HepG2 (cell line): Measurements from ENCODE around the gene SSNA1. TPM values are rescaled to one million over a fixed set of nuclear protein-coding genes. Genes with fewer than 3 reads are reported as not detected.

Experiments
- ARNT2 ChIP-seq: sonication (generic); formaldehyde crosslinking; IDR thresholded peaks from 2 replicates; pipeline ENCODE4 v1.8.0; 2022; ENCODE audit warnings: mild to moderate bottlenecking, low read depth, missing genetic modification reagents, moderate library complexity
- ASH2L ChIP-seq: fragments of 300-600, 200-600 bp; sonication (generic); IDR thresholded peaks from 2 replicates; pipeline ENCODE4 v1.7.0; 2017; ENCODE audit warnings: low read depth, mild to moderate bottlenecking, moderate library complexity, mixed read lengths, low read length; ENCODE audit not compliant: insufficient read length
- CENPT ChIP-seq: sonication (generic); formaldehyde crosslinking; IDR thresholded peaks from 2 replicates; pipeline ENCODE4 v1.8.0; 2022; ENCODE audit warnings: low read depth, mild to moderate bottlenecking, moderate library complexity, missing genetic modification reagents
- ETS1 ChIP-seq: sonication (generic); formaldehyde crosslinking; IDR thresholded peaks from 2 replicates; pipeline ENCODE4 v1.4.0; 2020; ENCODE audit warnings: missing genetic modification reagents
- HOXA9 ChIP-seq: sonication (generic); formaldehyde crosslinking; IDR thresholded peaks from 2 replicates; pipeline ENCODE4 v1.8.1; 2022; ENCODE audit warnings: missing genetic modification reagents, mild to moderate bottlenecking, moderate library complexity, borderline replicate concordance
- MXD1 ChIP-seq: sonication (generic); formaldehyde crosslinking; IDR thresholded peaks from 2 replicates; pipeline ENCODE4 v1.4.0; 2020; ENCODE audit warnings: mild to moderate bottlenecking, missing genetic modification reagents
- RARA ChIP-seq: IDR thresholded peaks from 2 replicates; pipeline ENCODE4 v1.6.1; 2016; ENCODE audit warnings: missing genetic modification reagents, missing compliant biosample characterization
- REPIN1 ChIP-seq: sonication (generic); formaldehyde crosslinking; IDR thresholded peaks from 2 replicates; pipeline ENCODE4 v1.8.0; 2022; ENCODE audit warnings: missing genetic modification reagents, low read depth, mild to moderate bottlenecking, borderline replicate concordance
- THAP11 ChIP-seq: IDR thresholded peaks from 2 replicates; pipeline ENCODE4 v1.6.1; 2016; ENCODE audit warnings: missing biosample characterization, missing genetic modification reagents
- TMF1 ChIP-seq: sonication (generic); formaldehyde crosslinking; IDR thresholded peaks from 2 replicates; pipeline ENCODE4 v1.8.1; 2022; ENCODE audit warnings: low read depth, missing genetic modification reagents
- ZFP91 ChIP-seq: sonication (generic); formaldehyde crosslinking; IDR thresholded peaks from 2 replicates; pipeline ENCODE4 v1.9.0; 2022; ENCODE audit warnings: missing genetic modification reagents, mild to moderate bottlenecking, borderline replicate concordance
- ZNF512B ChIP-seq: sonication (generic); formaldehyde crosslinking; IDR thresholded peaks from 2 replicates; pipeline ENCODE4 v1.5.1; 2020; ENCODE audit warnings: missing genetic modification reagents, mild to moderate bottlenecking, borderline replicate concordance
- polyA plus RNA-seq, 8 experiments: library from polyadenylated mRNA; depleted of rRNA in 3 of 8; stranded (reverse) in 7 of 8; unstranded in 1 of 8; fragments of >200 nt; fragmentation: Illumina TruSeq in 4 of 8; extraction: Trizol in 4 of 8; gene quantifications; 2 replicates each; pipeline versions ENCODE4 v1.2.1 to v1.2.3, GENCODE V29; 2011 to 2016; ENCODE audit warnings: low read depth in 4 of 8, missing spikeins in 1 of 8, mixed read lengths in 1 of 8; ENCODE audit not compliant: insufficient read depth in 1 of 8
- total RNA-seq, 5 experiments: library from RNA; depleted of rRNA; stranded (reverse); fragments of >200 nt; fragmentation: Illumina TruSeq; extraction: Trizol; gene quantifications; 2 replicates each; pipeline ENCODE4 v1.2.3, GENCODE V29; 2016; ENCODE audit warnings: low read depth in 1 of 5
- TF ChIP-seq, protein P1 (sequence below): sonication (generic); formaldehyde crosslinking; IDR thresholded peaks from 2 replicates; pipeline ENCODE4 v1.5.0; 2020; ENCODE audit warnings: mild to moderate bottlenecking, missing genetic modification reagents, moderate library complexity
- TF ChIP-seq, protein P2 (sequence below): IDR thresholded peaks from 2 replicates; pipeline ENCODE4 v1.6.1; 2016; ENCODE audit warnings: missing compliant biosample characterization, missing genetic modification reagents, borderline replicate concordance

Gene SSNA1
- total and polyA plus RNA-seq, 2 of the 13 experiments (the other 11 are each of a cell fraction or from before 2014, with no cell fraction given), result 35.9 to 49.4 TPM

DNA sequence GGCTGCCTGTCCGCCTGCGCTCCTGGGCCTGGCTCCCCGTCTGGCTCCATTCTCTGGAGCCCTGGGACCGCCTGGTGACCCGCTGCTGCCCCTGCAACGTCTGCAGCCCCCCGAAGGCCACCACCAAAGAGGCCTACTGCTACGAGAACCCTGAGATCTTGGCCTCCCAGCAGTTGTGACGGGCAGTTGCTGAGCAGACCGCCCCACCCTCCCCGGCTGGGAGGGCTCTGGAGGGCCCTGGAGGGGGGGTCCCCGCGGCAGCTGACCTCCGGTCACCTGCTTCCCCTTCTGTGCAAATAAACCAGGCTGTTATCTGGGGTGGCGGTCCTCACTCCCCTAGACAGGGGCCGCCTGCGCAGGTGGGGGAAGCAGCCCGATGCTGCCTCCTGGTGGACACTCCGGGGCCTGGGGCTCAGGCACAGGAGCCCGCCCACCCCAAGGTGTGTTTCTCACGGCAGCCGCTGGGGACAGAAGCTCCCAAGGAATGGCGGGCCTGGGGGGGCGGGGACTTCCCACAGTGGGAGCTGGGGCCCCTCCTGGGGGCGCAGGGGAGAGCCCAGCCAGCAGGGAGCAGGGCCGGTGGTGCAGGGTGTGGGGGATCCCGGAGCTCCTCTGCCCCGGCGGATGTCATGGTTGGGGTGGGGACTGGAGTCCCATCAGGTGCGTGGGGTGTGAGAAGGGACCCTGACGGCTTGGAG lies 47.9 kb downstream of the SSNA1 start (continued):
- TF ChIP-seq ZNF512B (CRISPR knock-in tag) (0 out of 2 replicates have a peak, but pooled peaks have one; percentile 50), ASH2L (peak; percentile 48), REPIN1 (no peak; the same call in none of the 2 replicates), THAP11 (CRISPR knock-in tag) (peak; percentile 72), MXD1 (peak; percentile 60; the same call in 1 of the 2 replicates), CENPT (no peak), ETS1 (CRISPR knock-in tag) (no peak; the same call in 1 of the 2 replicates), ARNT2 (CRISPR knock-in tag) (peak; percentile 48; the same call in 1 of the 2 replicates), HOXA9 (CRISPR knock-in tag) (no peak), TMF1 (CRISPR knock-in tag) (no peak), ZFP91 (peak; percentile 90), RARA (CRISPR knock-in tag) (peak; percentile 82)
- TF ChIP-seq, protein P1, sequence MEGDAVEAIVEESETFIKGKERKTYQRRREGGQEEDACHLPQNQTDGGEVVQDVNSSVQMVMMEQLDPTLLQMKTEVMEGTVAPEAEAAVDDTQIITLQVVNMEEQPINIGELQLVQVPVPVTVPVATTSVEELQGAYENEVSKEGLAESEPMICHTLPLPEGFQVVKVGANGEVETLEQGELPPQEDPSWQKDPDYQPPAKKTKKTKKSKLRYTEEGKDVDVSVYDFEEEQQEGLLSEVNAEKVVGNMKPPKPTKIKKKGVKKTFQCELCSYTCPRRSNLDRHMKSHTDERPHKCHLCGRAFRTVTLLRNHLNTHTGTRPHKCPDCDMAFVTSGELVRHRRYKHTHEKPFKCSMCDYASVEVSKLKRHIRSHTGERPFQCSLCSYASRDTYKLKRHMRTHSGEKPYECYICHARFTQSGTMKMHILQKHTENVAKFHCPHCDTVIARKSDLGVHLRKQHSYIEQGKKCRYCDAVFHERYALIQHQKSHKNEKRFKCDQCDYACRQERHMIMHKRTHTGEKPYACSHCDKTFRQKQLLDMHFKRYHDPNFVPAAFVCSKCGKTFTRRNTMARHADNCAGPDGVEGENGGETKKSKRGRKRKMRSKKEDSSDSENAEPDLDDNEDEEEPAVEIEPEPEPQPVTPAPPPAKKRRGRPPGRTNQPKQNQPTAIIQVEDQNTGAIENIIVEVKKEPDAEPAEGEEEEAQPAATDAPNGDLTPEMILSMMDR, result peak; percentile 99
- TF ChIP-seq, protein P2, sequence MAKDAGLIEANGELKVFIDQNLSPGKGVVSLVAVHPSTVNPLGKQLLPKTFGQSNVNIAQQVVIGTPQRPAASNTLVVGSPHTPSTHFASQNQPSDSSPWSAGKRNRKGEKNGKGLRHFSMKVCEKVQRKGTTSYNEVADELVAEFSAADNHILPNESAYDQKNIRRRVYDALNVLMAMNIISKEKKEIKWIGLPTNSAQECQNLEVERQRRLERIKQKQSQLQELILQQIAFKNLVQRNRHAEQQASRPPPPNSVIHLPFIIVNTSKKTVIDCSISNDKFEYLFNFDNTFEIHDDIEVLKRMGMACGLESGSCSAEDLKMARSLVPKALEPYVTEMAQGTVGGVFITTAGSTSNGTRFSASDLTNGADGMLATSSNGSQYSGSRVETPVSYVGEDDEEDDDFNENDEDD (CRISPR knock-in tag), result peak; percentile 55; the same call in 1 of the 2 replicates
